HCT116 (cell line): Measurements from ENCODE around the gene S100A2. TPM values are rescaled to one million over a fixed set of nuclear protein-coding genes. Genes with fewer than 3 reads are reported as not detected.

ENCODE experiments used
- ATAC-seq: fragments of 200-7000 bp; cut with Tn5 transposase; 2 replicates; pipeline ENCODE4 v1.9.1; 2020; ENCODE audit warnings: mild to moderate bottlenecking, moderate library complexity
- BruUV-seq: library from RNA; stranded (reverse); fragments of 400-500 nt; replicated peaks from 2 replicates; lab custom pipeline; 2021; lab: Mats Ljungman, UMichigan
- CTCF ChIA-PET: fragments of 300-600 bp; sonication (Branson Sonifier 250); formaldehyde crosslinking; loops from one replicate; lab custom pipeline; 2021; ENCODE audit warnings: antibody characterized with exemption; lab: Charles Lee
- POLR2A ChIA-PET: fragments of 300-600, 350-600 bp; sonication (Branson Sonifier 250); formaldehyde crosslinking; loops from one replicate; lab custom pipeline; 2021; ENCODE audit warnings: antibody characterized with exemption; lab: Charles Lee
- RAD21 ChIA-PET, 2 experiments: fragments of 300-600 bp; sonication (Branson Sonifier 250); formaldehyde crosslinking; loops; one replicate each; lab custom pipeline; 2023; ENCODE audit warnings: low total read pairs in 2 of 2; ENCODE audit not compliant: uncharacterized antibody in 2 of 2, unreplicated experiment in 2 of 2, low non-redundant PET in 1 of 2; lab: Charles Lee
- DNase-seq: peaks from one replicate; pipeline ENCODE4 v3.0.0-alpha.2; 2010; ENCODE audit warnings: low read depth, low spot score
- H2AFZ ChIP-seq: fragments of 200-600 bp; shearing (Covaris generic), sonication (generic); 2 replicates; pipeline ENCODE4 v1.6.1; 2017; ENCODE audit warnings: low read depth, mixed run types, mixed read lengths, antibody characterized with exemption, low read length; ENCODE audit not compliant: poor library complexity, severe bottlenecking
- H3K27ac ChIP-seq: 2 replicates; pipeline ENCODE4 v1.5.1; 2012; ENCODE audit warnings: low read depth, low read length
- H3K27me3 ChIP-seq: fragments of 200-600 bp; sonication (generic); 2 replicates; pipeline ENCODE4 v1.6.1; 2016; ENCODE audit warnings: mixed run types, low read length, mixed read lengths; ENCODE audit not compliant: insufficient read depth
- H3K36me3 ChIP-seq, 2 experiments: fragments of 200-500 bp in 1 of 2; fragments of 200-600 bp in 1 of 2; sonication (Bioruptor generic) in 1 of 2; sonication (generic) in 1 of 2; 2 replicates each; pipeline versions ENCODE4 v1.5.1 to v1.6.1; 2014 to 2016; ENCODE audit warnings: low read length in 2 of 2, inconsistent platforms in 1 of 2, mixed read lengths in 1 of 2, mixed run types in 1 of 2; ENCODE audit not compliant: insufficient read depth in 2 of 2, control insufficient read depth in 1 of 2
- H3K4me1 ChIP-seq, 2 experiments: fragments of 200-600 bp in 1 of 2; sonication (generic) in 1 of 2; 2 replicates each; pipeline versions ENCODE4 v1.5.1 to v1.6.1; 2012 to 2017; ENCODE audit warnings: low read length in 2 of 2, inconsistent platforms in 1 of 2, mild to moderate bottlenecking in 1 of 2, mixed read lengths in 1 of 2, mixed run types in 1 of 2, moderate library complexity in 1 of 2; ENCODE audit not compliant: insufficient read depth in 2 of 2, control insufficient read depth in 1 of 2
- H3K4me2 ChIP-seq: fragments of 200-600 bp; sonication (generic); 2 replicates; pipeline ENCODE4 v1.6.1; 2017; ENCODE audit warnings: mixed run types, low read length, mixed read lengths
- H3K4me3 ChIP-seq, 2 experiments: fragments of 200-600 bp in 1 of 2; sonication (generic) in 1 of 2; replicated peaks in 1 of 2; 2 replicates each; pipeline ENCODE4 v1.5.1; 2011 to 2016; ENCODE audit warnings: low read length in 2 of 2, control low read depth in 1 of 2, low read depth in 1 of 2, mild to moderate bottlenecking in 1 of 2, mixed read lengths in 1 of 2, mixed run types in 1 of 2
- H3K79me2 ChIP-seq: fragments of 200-600 bp; sonication (generic); 2 replicates; pipeline ENCODE4 v1.6.1; 2017; ENCODE audit warnings: mild to moderate bottlenecking, mixed run types, low read length, moderate library complexity, mixed read lengths; ENCODE audit not compliant: insufficient read depth
- H3K9ac ChIP-seq: fragments of 200-600 bp; sonication (generic); 2 replicates; pipeline ENCODE4 v1.6.1; 2016; ENCODE audit warnings: low read length, mixed read lengths
- H3K9me2 ChIP-seq: fragments of 200-600 bp; sonication (generic), shearing (Covaris generic); 2 replicates; pipeline ENCODE4 v1.6.1; 2017; ENCODE audit warnings: mixed run types, mild to moderate bottlenecking, moderate library complexity; ENCODE audit not compliant: insufficient read depth
- H3K9me3 ChIP-seq, 2 experiments: fragments of 200-500 bp in 1 of 2; fragments of 200-600 bp in 1 of 2; sonication (Bioruptor generic) in 1 of 2; sonication (generic) in 1 of 2; 2 replicates each; pipeline ENCODE4 v1.6.1; 2014 to 2017; ENCODE audit warnings: low read length in 2 of 2, mixed read lengths in 2 of 2, inconsistent platforms in 1 of 2, low read depth in 1 of 2, mild to moderate bottlenecking in 1 of 2, mixed run types in 1 of 2, moderate library complexity in 1 of 2; ENCODE audit not compliant: control insufficient read depth in 1 of 2, insufficient read depth in 1 of 2
- H4K20me1 ChIP-seq: fragments of 200-600 bp; sonication (generic), shearing (Covaris generic); 2 replicates; pipeline ENCODE4 v1.6.1; 2017; ENCODE audit warnings: mixed run types, mild to moderate bottlenecking, moderate library complexity; ENCODE audit not compliant: insufficient read depth
- EGR1 ChIP-seq: IDR thresholded peaks from 2 replicates; pipeline ENCODE4 v1.6.1; 2012; ENCODE audit warnings: low read depth
- EZH2phosphoT487 ChIP-seq: fragments of 200-600 bp; IDR thresholded peaks from 2 replicates; pipeline ENCODE4 v1.6.1; 2018; ENCODE audit warnings: antibody characterized with exemption, borderline replicate concordance
- POLR2A ChIP-seq: IDR thresholded peaks from 2 replicates; pipeline ENCODE4 v1.7.0; 2011; ENCODE audit warnings: borderline replicate concordance; ENCODE audit not compliant: insufficient read depth, insufficient read length; ENCODE audit errors: extremely low read depth
- POLR2AphosphoS5 ChIP-seq: IDR thresholded peaks from 2 replicates; pipeline ENCODE4 v1.6.1; 2011; ENCODE audit warnings: mild to moderate bottlenecking, low read depth, low read length, moderate library complexity
- TCF7L2 ChIP-seq: IDR thresholded peaks from 2 replicates; pipeline ENCODE4 v1.7.0; 2011; ENCODE audit warnings: borderline replicate concordance, inconsistent platforms; ENCODE audit not compliant: insufficient read depth, insufficient read length; ENCODE audit errors: extremely low read depth
- YY1 ChIP-seq: IDR thresholded peaks from 2 replicates; pipeline ENCODE4 v1.6.1; 2011; ENCODE audit warnings: low read length, low read depth, moderate library complexity, mild to moderate bottlenecking; ENCODE audit not compliant: insufficient replicate concordance; ENCODE audit errors: extremely low read depth
- ZFX ChIP-seq: fragments of 450-650 bp; IDR thresholded peaks from 2 replicates; pipeline ENCODE4 v1.6.1; 2017
- ZNF274 ChIP-seq: fragments of 200-500 bp; sonication (Bioruptor generic); IDR thresholded peaks from 2 replicates; pipeline ENCODE4 v1.6.1; 2014; ENCODE audit warnings: mild to moderate bottlenecking, low read depth, low read length, inconsistent platforms
- intact Hi-C: fragments of 100-400 bp; cut with micrococcal nuclease; formaldehyde crosslinking; loops from 2 replicates; pipeline ENCODE4 v1.10.0; 2022
- total RNA-seq: library from RNA; stranded (reverse); gene quantifications from one replicate; pipeline ENCODE4 v1.2.1, GENCODE V29; 2021; ENCODE audit not compliant: unreplicated experiment
- TF ChIP-seq, protein P1 (sequence below): IDR thresholded peaks from 2 replicates; pipeline ENCODE4 v1.6.1; 2012
- TF ChIP-seq, protein P2 (sequence below), 3 experiments: fragments of 200-600 bp in 1 of 3; sonication (generic) in 1 of 3; IDR thresholded peaks in 2 of 3; conservative IDR thresholded peaks in 1 of 3; 2 replicates each; pipeline ENCODE4 v1.5.1; 2012 to 2017; ENCODE audit warnings: low read depth in 2 of 3, low read length in 2 of 3, antibody characterized with exemption in 1 of 3, borderline replicate concordance in 1 of 3, control low read depth in 1 of 3, mild to moderate bottlenecking in 1 of 3, mixed read lengths in 1 of 3, mixed run types in 1 of 3, moderate library complexity in 1 of 3; ENCODE audit not compliant: insufficient read depth in 1 of 3
- TF ChIP-seq, protein P3 (sequence below): IDR thresholded peaks from 2 replicates; pipeline ENCODE4 v1.6.1; 2012

Gene S100A2
- total RNA-seq, 1 experiment from 2014 or later = 24.8 TPM

- Histone ChIP-seq H3K4me3 (peak within 1 kb of the TSS; percentile 50 to 54), H4K20me1 (no peaks in the 10 kb centered on the region), H3K9me3 (no peaks in the 10 kb centered on the region), H3K79me2 (peaks cover 14% of the 10 kb centered on the region; the same call in 1 of the 2 replicates), H3K9ac (peak within 1 kb of the TSS; percentile 81), H3K4me2 (peak within 1 kb of the TSS; percentile 77), H3K4me1 (peaks cover 96 to 100% of the 10 kb centered on the region in 2 experiments), H3K27ac (peak within 1 kb of the TSS; percentile 97), H3K36me3 (no peaks in the 10 kb centered on the region), H3K9me2 (no peaks in the 10 kb centered on the region), H3K27me3 (no peaks in the 10 kb centered on the region), H2AFZ (no peak within 1 kb of the TSS)
- peak; percentile 87 for DNase-seq
- ChIA-PET POLR2A (interaction anchor here (0.6 to 5.6 kb wide), 13 partner anchors 8 to 70 kb away, joined by 3 to 67 read pairs (median 5); partner anchors contain the start of genes S100A14, S100A16, S100A2 and S100A6), CTCF (interaction anchor here (1.0 to 2.0 kb wide), 4 partner anchors 12 to 83 kb away, joined by 4 to 7 read pairs (median 4); partner anchors contain the start of gene S100A1), RAD21 (interaction anchor here (1.0 to 1.5 kb wide), 4 partner anchors 13 to 23 kb away, joined by 4 to 7 read pairs (median 4); partner anchors contain the start of gene S100A2 (in 1 of the 2))
- no peak for TF ChIP-seq ZNF274
- TF ChIP-seq, protein P1, sequence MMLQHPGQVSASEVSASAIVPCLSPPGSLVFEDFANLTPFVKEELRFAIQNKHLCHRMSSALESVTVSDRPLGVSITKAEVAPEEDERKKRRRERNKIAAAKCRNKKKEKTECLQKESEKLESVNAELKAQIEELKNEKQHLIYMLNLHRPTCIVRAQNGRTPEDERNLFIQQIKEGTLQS = no peak
- TF ChIP-seq, protein P2, sequence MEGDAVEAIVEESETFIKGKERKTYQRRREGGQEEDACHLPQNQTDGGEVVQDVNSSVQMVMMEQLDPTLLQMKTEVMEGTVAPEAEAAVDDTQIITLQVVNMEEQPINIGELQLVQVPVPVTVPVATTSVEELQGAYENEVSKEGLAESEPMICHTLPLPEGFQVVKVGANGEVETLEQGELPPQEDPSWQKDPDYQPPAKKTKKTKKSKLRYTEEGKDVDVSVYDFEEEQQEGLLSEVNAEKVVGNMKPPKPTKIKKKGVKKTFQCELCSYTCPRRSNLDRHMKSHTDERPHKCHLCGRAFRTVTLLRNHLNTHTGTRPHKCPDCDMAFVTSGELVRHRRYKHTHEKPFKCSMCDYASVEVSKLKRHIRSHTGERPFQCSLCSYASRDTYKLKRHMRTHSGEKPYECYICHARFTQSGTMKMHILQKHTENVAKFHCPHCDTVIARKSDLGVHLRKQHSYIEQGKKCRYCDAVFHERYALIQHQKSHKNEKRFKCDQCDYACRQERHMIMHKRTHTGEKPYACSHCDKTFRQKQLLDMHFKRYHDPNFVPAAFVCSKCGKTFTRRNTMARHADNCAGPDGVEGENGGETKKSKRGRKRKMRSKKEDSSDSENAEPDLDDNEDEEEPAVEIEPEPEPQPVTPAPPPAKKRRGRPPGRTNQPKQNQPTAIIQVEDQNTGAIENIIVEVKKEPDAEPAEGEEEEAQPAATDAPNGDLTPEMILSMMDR (IDR thresholded peaks at IDR 0.05 in 2 of 3, conservative IDR thresholded peaks at IDR 0.05 in 1 of 3; ENCODE audit: borderline replicate concordance in 1 of 3, insufficient read depth in 1 of 3, low read depth in 2 of 3, low read length in 2 of 3) = no peak
- TF ChIP-seq YY1 = peak; percentile 73
- TF ChIP-seq TCF7L2 = peak; percentile 8
- TF ChIP-seq POLR2AphosphoS5 = peak; percentile 62
- TF ChIP-seq EZH2phosphoT487 = no peak
- TF ChIP-seq, protein P3, sequence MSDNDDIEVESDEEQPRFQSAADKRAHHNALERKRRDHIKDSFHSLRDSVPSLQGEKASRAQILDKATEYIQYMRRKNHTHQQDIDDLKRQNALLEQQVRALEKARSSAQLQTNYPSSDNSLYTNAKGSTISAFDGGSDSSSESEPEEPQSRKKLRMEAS = no peak
- TF ChIP-seq EGR1 = no peak
- no peak; the same call in 1 of the 2 replicates for TF ChIP-seq ZFX
- TF ChIP-seq POLR2A = peak; percentile 60
- peak; percentile 71 for ATAC-seq
- TSS peak; percentile 92 for BruUV-seq
- intact Hi-C loops = no loop called here
Observed at GRCh38 chr1:153545067-153546055, 20.3 kb downstream of the S100A2 start, which contains the start of gene S100A4. Gene S100A4, minus strand, starts transcription at chr1:153545806. Its CDS starts 1,012 bp downstream, at chr1:153544794.
